CD4-positive, alpha-beta T cell (primary cell): ENCODE measurements around the gene SLC35F6. TPM values are rescaled to one million over a fixed set of nuclear protein-coding genes. Genes with fewer than 3 reads are reported as not detected.

Source experiments
- ATAC-seq: fragments of 200-7000 bp; cut with Tn5 transposase; one replicate; pipeline ENCODE4 v1.10.0; 2022; ENCODE audit warnings: mild to moderate bottlenecking; ENCODE audit not compliant: poor library complexity
- CTCF ChIA-PET: fragments of 350-600 bp; sonication (Branson Sonifier 250); formaldehyde crosslinking; loops from one replicate; lab custom pipeline; 2021; ENCODE audit warnings: antibody characterized with exemption, inconsistent platforms; lab: Charles Lee
- POLR2A ChIA-PET: fragments of 350-600 bp; sonication (Branson Sonifier 250); formaldehyde crosslinking; loops from one replicate; lab custom pipeline; 2021; ENCODE audit warnings: antibody characterized with exemption, inconsistent platforms; lab: Charles Lee
- DNase-seq, 14 experiments: peaks; one replicate each; pipeline ENCODE4 v3.0.0-alpha.2; 2013 to 2020; ENCODE audit warnings: mixed read lengths in 2 of 14
- H3K27ac ChIP-seq, 2 donors: one replicate each; pipeline versions ENCODE4 v1.5.1 to v1.7.0; 2013; ENCODE audit warnings: low read length in 2 of 2, low read depth in 1 of 2, mild to moderate bottlenecking in 1 of 2
- H3K27me3 ChIP-seq, 2 experiments: 1 replicate in 1 of 2; 2 replicates in 1 of 2; pipeline versions ENCODE4 v1.6.1 to v1.7.0; 2013; ENCODE audit warnings: low read length in 2 of 2, control low read depth in 1 of 2, mild to moderate bottlenecking in 1 of 2, moderate library complexity in 1 of 2; ENCODE audit not compliant: insufficient read depth in 2 of 2, control insufficient read depth in 1 of 2
- H3K36me3 ChIP-seq: one replicate; pipeline ENCODE4 v1.6.1; 2013; ENCODE audit warnings: low read length, control low read depth; ENCODE audit not compliant: insufficient read depth
- H3K4me1 ChIP-seq: one replicate; pipeline ENCODE4 v1.6.1; 2013; ENCODE audit warnings: low read length, control low read depth; ENCODE audit not compliant: insufficient read depth
- H3K4me3 ChIP-seq: one replicate; pipeline ENCODE4 v1.5.1; 2013; ENCODE audit warnings: mild to moderate bottlenecking, low read length, moderate library complexity
- H3K9me3 ChIP-seq, 2 experiments: 1 replicate in 1 of 2; 2 replicates in 1 of 2; pipeline versions ENCODE4 v1.6.1 to v1.7.0; 2013; ENCODE audit warnings: low read length in 2 of 2, mild to moderate bottlenecking in 2 of 2, control low read depth in 1 of 2, moderate library complexity in 1 of 2; ENCODE audit not compliant: control insufficient read depth in 1 of 2, insufficient read depth in 1 of 2
- H3K27ac Mint-ChIP-seq: one replicate; pipeline ENCODE4 v1.8.0; 2020; ENCODE audit warnings: mixed read lengths
- H3K27me3 Mint-ChIP-seq: one replicate; pipeline ENCODE4 v1.8.0; 2021; ENCODE audit warnings: mixed read lengths
- H3K36me3 Mint-ChIP-seq: one replicate; pipeline ENCODE4 v1.8.0; 2021; ENCODE audit warnings: low read depth, mixed read lengths
- H3K4me1 Mint-ChIP-seq: one replicate; pipeline ENCODE4 v1.8.0; 2021; ENCODE audit warnings: low read depth, mixed read lengths
- H3K4me3 Mint-ChIP-seq: one replicate; pipeline ENCODE4 v1.8.0; 2020; ENCODE audit warnings: mild to moderate bottlenecking, mixed read lengths
- H3K9me3 Mint-ChIP-seq: one replicate; pipeline ENCODE4 v1.8.0; 2020; ENCODE audit warnings: mixed read lengths
- intact Hi-C, 2 experiments: fragments of 100-400 bp; cut with DNase I in 1 of 2; cut with micrococcal nuclease in 1 of 2; formaldehyde crosslinking; loops; one replicate each; pipeline versions ENCODE4 v1.15.1 to v1.9.0; 2023 to 2025; cut with DNase I, micrococcal nuclease
- total RNA-seq, 174 experiments: library from RNA in 2 of 174; stranded (reverse) in 2 of 174; gene quantifications; one replicate each; pipeline ENCODE4 v1.2.3 and lab custom pipeline; 2021 to 2026
- TF ChIP-seq, protein P1 (sequence below): fragments of 200-600 bp; IDR thresholded peaks from one replicate; pipeline ENCODE4 v1.8.0; 2022; ENCODE audit warnings: antibody characterized with exemption, mild to moderate bottlenecking

SLC35F6 gene
- total RNA-seq, 2 experiments from 2014 or later = 32.0 to 34.2 TPM

DNA sequence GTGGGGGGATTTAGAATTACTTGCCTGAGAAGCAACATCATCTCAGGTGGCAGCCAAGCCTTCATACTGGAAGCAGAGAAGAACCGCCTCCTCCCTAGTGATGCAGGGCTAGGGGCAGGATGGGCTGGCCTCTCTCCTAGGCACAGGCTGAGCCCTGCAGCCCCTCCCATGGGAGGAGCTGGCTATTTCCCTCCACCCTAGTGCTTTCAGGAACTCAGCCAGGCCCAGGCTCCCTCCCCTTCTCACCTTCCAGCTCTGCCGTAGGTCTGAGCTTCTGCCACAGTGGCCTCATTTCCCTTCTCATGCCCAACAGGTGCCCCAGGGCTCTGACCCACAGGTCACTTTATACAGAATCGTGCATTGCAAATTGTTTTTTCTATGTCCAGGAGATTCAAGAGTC, 52.8 kb downstream of the SLC35F6 start:
- ATAC-seq (no peak), DNase-seq (no peak)
- POLR2A ChIA-PET = no interaction called here
- CTCF ChIA-PET = no interaction called here
- TF ChIP-seq, protein P1, sequence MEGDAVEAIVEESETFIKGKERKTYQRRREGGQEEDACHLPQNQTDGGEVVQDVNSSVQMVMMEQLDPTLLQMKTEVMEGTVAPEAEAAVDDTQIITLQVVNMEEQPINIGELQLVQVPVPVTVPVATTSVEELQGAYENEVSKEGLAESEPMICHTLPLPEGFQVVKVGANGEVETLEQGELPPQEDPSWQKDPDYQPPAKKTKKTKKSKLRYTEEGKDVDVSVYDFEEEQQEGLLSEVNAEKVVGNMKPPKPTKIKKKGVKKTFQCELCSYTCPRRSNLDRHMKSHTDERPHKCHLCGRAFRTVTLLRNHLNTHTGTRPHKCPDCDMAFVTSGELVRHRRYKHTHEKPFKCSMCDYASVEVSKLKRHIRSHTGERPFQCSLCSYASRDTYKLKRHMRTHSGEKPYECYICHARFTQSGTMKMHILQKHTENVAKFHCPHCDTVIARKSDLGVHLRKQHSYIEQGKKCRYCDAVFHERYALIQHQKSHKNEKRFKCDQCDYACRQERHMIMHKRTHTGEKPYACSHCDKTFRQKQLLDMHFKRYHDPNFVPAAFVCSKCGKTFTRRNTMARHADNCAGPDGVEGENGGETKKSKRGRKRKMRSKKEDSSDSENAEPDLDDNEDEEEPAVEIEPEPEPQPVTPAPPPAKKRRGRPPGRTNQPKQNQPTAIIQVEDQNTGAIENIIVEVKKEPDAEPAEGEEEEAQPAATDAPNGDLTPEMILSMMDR = no peak
- peaks cover 13% of the 10 kb centered on the region for H3K4me1 Mint-ChIP-seq
- intact Hi-C loops = no loop called here
- Histone ChIP-seq H3K9me3 (peaks cover 0 to 6% of the 10 kb centered on the region in 2 experiments), H3K27me3 (peaks cover 0 to 5% of the 10 kb centered on the region in 2 experiments), H3K4me3 (no peak overlapping the region), H3K27ac (no peak overlapping the region), H3K4me1 (peaks cover 6% of the 10 kb centered on the region), H3K36me3 (no peaks in the 10 kb centered on the region)
- H3K27me3 Mint-ChIP-seq = peaks cover 29% of the 10 kb centered on the region
- no peaks in the 10 kb centered on the region for H3K36me3 Mint-ChIP-seq
- H3K4me3 Mint-ChIP-seq = no peak overlapping the region
- H3K9me3 Mint-ChIP-seq = no peaks in the 10 kb centered on the region
- H3K27ac Mint-ChIP-seq = no peak overlapping the region

DNA sequence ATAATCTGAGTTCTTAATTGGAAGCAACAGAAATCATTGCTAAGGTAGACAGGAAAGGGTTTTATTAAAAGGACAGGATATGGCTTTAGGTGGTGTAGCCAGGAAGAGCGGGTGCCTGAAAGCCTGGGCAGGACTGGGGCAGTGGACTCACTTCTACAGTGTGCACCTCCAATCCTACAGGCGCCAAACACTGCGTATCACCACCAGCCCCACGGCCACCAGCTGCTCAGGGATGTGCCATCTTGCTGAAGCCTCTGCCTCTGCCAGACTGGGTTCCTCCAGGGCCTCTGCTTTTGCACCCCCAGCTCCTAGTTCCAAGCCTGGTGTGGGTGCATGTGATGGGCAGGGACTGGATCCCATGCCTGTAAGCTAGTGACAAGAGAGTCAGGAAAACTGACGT, 54.2 kb downstream of the SLC35F6 start:
- H3K36me3 ChIP-seq = no peaks in the 10 kb centered on the region
- no peaks in the 10 kb centered on the region for H3K36me3 Mint-ChIP-seq
- POLR2A ChIA-PET = no interaction called here
- peaks cover 0 to 3% of the 10 kb centered on the region in 2 experiments for H3K27me3 ChIP-seq
- no peak overlapping the region for H3K27ac ChIP-seq
- CTCF ChIA-PET = no interaction called here
- no peak overlapping the region for H3K27ac Mint-ChIP-seq
- H3K4me1 Mint-ChIP-seq = peaks cover 5% of the 10 kb centered on the region
- H3K9me3 ChIP-seq = peaks cover 0 to 6% of the 10 kb centered on the region in 2 experiments
- ATAC-seq (no peak), DNase-seq (no peak)
- intact Hi-C loops = no loop called here
- H3K4me3 ChIP-seq = no peak overlapping the region
- no peak overlapping the region for H3K4me3 Mint-ChIP-seq
- TF ChIP-seq, protein P1 = no peak
- no peaks in the 10 kb centered on the region for H3K9me3 Mint-ChIP-seq
- H3K27me3 Mint-ChIP-seq = peaks cover 31% of the 10 kb centered on the region
- no peaks in the 10 kb centered on the region for H3K4me1 ChIP-seq

DNA sequence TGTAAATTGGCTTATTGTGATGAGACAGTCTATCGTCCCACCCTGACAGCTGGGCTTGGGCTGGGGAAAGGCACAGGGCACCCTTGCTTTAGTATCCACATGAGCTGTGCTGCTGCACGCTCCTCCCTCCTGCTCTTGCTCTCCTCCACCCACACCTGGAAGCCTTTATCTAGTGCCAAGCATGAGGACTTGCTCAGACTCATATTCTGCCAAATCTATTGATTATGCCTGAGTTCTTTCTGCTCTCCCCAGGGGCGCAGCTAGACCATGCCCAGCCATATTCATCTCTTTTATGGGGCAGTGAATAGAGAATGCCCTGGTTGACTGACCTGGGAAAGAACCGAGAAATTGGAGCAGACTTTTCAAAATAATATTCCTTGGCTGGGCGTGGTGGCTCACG, 54.9 kb downstream of the SLC35F6 start:
- TF ChIP-seq, protein P1 = no peak
- ChIA-PET POLR2A (no interaction called here), CTCF (no interaction called here)

More for the DNA sequence above, 54.9 kb downstream of the SLC35F6 start:
- H3K4me3 Mint-ChIP-seq = no peak overlapping the region
- Histone ChIP-seq H3K4me1 (no peaks in the 10 kb centered on the region), H3K4me3 (no peak overlapping the region), H3K36me3 (no peaks in the 10 kb centered on the region), H3K9me3 (peaks cover 0 to 6% of the 10 kb centered on the region in 2 experiments), H3K27me3 (peaks cover 0 to 3% of the 10 kb centered on the region in 2 experiments), H3K27ac (no peak overlapping the region)
- DNase-seq (no peak), ATAC-seq (no peak)
- H3K4me1 Mint-ChIP-seq = peaks cover 5% of the 10 kb centered on the region
- no peaks in the 10 kb centered on the region for H3K36me3 Mint-ChIP-seq
- no peaks in the 10 kb centered on the region for H3K9me3 Mint-ChIP-seq
- peaks cover 31% of the 10 kb centered on the region for H3K27me3 Mint-ChIP-seq
- no peak overlapping the region for H3K27ac Mint-ChIP-seq
- intact Hi-C loops = no loop called here
